GM18502 (cell line): ENCODE results near the gene COPS7B.
"Not testable (repeated sequence)": the region's sequence is repeated elsewhere in the genome, so short reads cannot be mapped to it uniquely, and the experiment has no call there.

ENCODE experiments used
- ATAC-seq: cut with Tn5 transposase; IDR thresholded peaks from one replicate; pipeline ENCODE4 v1.9.1; 2021; ENCODE audit warnings: mild to moderate bottlenecking; ENCODE audit not compliant: unreplicated experiment, poor library complexity

COPS7B gene

GRCh38 chr2:231786177-231786916 lies at the start of gene COPS7B:
COPS7B (plus strand) TSS chr2:231786445; CDS start chr2:231788571, 2,126 bp downstream.
- peak; percentile 62 for ATAC-seq

- ATAC-seq, result no peak
Observed at GRCh38 chr2:231737761-231738160, 48.5 kb upstream of the COPS7B start.

GRCh38 chr2:231743376-231744116 lies 42.7 kb upstream of the COPS7B start:
- no peak for ATAC-seq

- no peak for ATAC-seq
Observed at GRCh38 chr2:231745303-231746038, 40.8 kb upstream of the COPS7B start.

GRCh38 chr2:231748153-231748896 lies 37.9 kb upstream of the COPS7B start:
- not testable (repeated sequence) for ATAC-seq

- not testable (repeated sequence) for ATAC-seq
Observed at GRCh38 chr2:231749016-231749415, 37.2 kb upstream of the COPS7B start.

- no peak for ATAC-seq
Observed at GRCh38 chr2:231751042-231751815, 35.0 kb upstream of the COPS7B start.

- no peak for ATAC-seq
Observed at GRCh38 chr2:231752061-231752460, 34.2 kb upstream of the COPS7B start.

- ATAC-seq, result no peak
Observed at GRCh38 chr2:231761735-231762134, 24.5 kb upstream of the COPS7B start.

GRCh38 chr2:231764124-231764523 lies 22.1 kb upstream of the COPS7B start:
- no peak for ATAC-seq

- ATAC-seq, result no peak
Observed at GRCh38 chr2:231764760-231765159, 21.5 kb upstream of the COPS7B start.

GRCh38 chr2:231765496-231765929 lies 20.7 kb upstream of the COPS7B start:
- peak; percentile 42 for ATAC-seq

GRCh38 chr2:231769170-231770136 lies 16.8 kb upstream of the COPS7B start:
- no peak for ATAC-seq

- ATAC-seq, result peak; percentile 15
Observed at GRCh38 chr2:231780123-231780908, 5.9 kb upstream of the COPS7B start.

- peak; percentile 94 for ATAC-seq
Observed at GRCh38 chr2:231780909-231781797, 5.1 kb upstream of the COPS7B start, which contains the start of gene PDE6D. PDE6D (minus strand) TSS chr2:231781282; CDS start chr2:231781114, 168 bp downstream.
